HG03159 (cell line): ENCODE data around the gene SLC9A4.
A peak's percentile ranks its signal among the peaks of the same experiment; 100 is the strongest.

ENCODE experiments used
- ATAC-seq: cut with Tn5 transposase; IDR thresholded peaks from one replicate; pipeline ENCODE4 v1.9.1; 2021; ENCODE audit warnings: mild to moderate bottlenecking, moderate library complexity; ENCODE audit not compliant: unreplicated experiment

The SLC9A4 gene, protein sequence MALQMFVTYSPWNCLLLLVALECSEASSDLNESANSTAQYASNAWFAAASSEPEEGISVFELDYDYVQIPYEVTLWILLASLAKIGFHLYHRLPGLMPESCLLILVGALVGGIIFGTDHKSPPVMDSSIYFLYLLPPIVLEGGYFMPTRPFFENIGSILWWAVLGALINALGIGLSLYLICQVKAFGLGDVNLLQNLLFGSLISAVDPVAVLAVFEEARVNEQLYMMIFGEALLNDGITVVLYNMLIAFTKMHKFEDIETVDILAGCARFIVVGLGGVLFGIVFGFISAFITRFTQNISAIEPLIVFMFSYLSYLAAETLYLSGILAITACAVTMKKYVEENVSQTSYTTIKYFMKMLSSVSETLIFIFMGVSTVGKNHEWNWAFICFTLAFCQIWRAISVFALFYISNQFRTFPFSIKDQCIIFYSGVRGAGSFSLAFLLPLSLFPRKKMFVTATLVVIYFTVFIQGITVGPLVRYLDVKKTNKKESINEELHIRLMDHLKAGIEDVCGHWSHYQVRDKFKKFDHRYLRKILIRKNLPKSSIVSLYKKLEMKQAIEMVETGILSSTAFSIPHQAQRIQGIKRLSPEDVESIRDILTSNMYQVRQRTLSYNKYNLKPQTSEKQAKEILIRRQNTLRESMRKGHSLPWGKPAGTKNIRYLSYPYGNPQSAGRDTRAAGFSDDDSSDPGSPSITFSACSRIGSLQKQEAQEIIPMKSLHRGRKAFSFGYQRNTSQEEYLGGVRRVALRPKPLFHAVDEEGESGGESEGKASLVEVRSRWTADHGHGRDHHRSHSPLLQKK

DNA sequence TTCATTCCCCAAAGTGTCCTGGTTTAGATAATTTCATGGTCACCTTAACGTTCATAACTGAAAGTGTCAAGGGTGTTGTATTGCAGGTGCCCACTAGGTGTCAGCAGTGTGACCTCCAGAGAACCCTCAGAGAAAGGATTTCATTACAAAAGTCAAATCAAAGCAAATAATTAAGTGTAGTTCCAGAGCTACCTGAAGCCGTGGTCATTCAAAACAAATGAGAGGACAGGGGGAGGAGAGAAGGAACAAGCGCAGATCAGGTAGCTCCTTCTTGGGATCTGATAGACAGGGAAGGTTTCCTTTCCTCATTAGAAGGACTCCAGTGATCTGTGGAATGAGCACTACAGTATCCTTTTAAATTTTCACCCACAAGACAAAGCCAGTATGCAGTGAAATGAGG, at the start of gene SLC9A4:
SLC9A4 (plus strand) TSS at position 207 of the 400 bp plus-strand sequence. CDS start 534 bp downstream, outside the sequence.
- ATAC-seq = peak; percentile 81

DNA sequence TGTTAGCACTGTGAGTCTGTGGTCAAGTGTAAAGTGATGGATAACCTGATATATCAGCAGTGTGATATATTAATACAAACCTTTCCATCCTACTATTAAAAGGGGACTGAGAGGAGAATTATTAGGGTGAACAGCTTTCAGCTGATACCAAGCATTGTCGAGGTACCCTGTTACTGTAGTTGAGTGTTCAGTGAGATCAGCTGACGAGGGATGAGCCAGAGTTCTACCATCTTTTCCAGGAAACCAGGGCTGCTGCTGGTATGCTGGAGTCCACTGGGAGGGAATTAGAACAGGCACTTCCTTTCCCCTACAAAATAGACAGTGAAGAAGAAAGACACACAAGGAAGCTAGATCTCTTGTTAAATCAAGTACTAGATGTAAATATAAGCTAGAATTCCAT, 49.7 kb upstream of the SLC9A4 start:
- ATAC-seq = no peak

DNA sequence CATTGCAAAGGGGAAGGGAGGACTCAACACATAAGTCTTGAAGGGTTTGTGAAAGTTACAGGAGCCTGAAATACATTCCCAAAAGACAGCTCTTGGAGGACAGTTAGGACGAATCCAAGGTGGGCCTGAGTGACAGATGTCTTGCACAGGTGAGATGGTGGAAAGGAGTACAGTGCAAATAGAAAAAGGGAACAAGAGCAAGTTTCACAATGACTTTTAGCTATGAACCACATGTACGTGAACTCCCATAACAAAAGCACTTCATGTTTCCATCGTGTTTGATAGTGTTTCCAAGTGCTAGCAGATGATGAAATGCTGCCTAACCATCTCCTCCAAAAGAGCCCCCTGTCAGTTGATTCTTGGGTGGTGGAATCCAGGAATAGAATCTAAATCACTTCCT, 48.3 kb upstream of the SLC9A4 start:
- peak; percentile 89 for ATAC-seq

DNA sequence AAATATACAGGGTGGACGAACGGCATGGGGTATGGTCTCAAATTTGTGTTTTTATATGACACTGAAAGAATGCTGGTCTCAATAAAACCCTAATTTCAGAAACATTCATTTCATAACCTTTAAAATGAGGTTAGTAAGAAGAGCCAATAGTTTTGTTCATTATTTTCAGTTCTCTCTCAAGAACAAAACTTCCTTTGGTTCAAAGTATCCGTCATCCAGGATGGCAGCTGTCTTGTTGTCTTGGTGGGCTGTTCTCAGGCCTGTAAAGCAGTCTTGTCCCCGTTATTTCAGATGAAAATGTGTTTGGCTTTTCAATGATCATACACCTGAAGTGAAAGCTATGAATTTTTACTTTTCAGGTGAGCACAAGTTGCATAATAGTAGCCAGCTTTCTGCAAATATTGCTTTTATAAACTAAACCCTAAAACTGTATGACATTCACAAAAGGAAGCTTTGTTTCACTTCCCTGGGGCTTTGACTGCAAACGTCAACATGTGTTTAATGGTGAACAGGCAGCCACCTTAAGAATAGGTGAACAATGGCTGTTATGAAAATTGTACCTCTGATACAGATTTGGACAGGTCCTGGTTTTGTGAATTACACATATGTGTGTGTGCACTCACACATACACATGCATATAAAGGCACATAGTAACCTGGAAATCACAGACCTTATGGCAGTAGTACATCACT, 47.4 kb upstream of the SLC9A4 start:
- peak; percentile 37 for ATAC-seq

DNA sequence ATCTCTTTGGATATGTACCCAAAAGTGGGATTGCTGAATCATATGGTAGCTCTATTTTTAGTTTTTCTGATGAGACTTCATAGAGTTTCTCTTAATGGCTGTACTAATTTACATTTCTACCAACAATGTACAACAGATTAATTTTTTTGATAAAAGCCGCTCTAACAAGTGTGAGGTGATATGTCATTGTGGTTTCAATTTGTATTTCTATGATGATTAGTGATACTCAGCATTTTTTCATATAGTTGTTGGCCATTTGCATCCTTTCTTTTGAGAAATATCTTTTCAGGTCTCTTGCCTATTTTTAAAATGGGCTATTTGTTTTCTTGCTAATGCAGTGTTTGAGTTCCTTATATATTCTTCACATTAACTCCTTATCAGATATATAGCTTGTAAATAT, 45.8 kb upstream of the SLC9A4 start:
- no peak for ATAC-seq

DNA sequence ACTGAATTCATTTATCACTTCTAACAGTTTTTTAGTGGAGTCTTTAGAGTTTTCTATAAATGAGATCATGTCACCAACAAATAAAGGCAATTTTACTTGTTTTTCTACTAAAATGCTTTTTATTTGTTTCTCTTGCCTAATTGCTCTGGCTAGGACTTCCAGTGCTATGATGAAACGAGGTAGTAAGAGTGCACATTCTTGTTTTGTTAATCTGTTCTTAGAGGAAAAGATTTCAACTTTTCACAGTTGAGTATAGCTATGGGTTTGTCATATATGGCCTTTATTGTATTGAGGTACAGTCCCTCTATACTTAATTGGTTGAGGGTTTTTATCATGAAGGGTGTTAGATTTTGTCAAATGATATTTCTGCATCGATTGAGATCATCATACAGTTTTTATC, 44.5 kb upstream of the SLC9A4 start:
- no peak for ATAC-seq

DNA sequence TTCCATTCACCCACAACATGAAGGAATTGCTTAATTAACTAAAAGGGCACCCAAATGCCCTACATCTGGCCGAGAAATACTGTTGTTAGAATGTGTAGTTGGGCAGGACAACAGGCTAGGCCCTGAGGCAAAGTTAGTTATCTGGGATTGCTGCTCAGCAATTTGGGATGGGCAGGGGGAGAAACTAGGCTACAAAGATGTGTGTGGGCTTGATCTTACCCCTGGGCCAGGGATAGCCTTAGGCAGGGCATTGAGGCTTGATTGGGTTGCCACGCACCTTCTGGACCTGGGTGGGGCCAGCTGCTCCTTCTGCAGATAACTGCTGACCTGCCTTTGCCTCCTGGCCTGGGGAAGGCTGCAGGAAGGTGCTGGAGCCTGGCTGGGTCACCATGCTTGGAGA, 40.6 kb upstream of the SLC9A4 start:
- ATAC-seq = no peak

DNA sequence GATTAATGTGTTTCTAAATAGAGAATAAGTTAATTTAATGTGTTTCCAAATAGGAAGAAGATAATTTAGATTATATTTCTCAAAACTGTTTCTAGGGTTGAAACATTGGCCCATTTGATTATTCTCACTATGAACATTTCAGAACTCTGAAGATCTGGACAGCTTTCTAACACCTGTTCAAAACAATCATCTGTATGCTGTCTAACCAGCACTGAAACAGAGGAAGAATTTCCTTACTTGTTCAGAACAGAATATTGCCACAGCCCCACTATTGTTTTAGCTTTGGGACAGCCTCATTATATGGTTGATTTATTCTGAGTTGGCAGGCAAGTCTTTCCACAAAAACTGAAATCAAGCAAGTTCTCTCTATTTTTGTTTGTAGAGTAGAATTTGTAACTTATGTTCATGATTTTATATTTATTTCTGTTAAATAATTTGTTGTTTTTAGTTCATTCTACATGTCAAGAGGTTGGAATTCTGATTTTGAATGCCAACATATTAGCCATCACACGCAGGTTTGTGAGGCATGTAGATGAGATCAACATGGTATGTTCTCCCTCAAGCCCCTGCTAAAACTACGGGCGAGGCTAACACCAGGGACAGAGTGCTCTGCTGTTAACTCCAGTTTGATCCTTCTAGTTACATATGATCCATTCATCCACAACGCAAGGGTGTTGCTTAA, 38.9 kb upstream of the SLC9A4 start:
- ATAC-seq = no peak

DNA sequence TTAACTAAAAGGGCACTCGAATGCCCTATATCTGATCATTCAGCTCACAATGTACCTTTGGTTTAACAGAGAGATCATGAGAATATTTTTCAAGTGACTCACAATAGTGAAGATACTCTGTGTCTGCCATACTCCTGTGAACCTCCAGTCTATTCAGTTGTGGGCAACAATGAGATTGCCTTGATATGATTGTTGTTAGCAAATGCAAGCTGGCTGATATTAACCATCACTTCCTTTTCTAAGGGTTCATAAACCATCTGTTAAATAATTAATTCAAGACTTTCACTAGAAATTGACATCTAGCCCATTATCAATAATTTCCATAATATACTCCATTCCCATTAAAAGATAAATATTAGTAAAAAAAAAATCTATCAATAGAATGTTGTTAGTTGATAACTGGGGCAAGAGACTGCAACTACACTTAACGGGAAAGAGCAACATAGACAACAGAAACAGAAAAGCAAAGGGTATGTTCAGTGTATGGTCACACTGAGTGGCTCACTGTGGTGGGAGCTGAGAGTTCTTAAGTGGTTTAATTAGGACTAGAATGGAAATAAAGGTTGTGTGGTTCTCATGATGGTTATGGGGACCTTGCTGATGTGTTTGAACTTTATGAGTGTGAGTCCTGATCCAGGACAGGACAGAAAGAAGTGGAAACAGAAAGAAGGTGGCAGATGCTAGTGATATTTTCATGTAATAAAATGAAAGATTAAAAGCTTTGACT, 38.2 kb upstream of the SLC9A4 start:
- peak; percentile 65 for ATAC-seq

DNA sequence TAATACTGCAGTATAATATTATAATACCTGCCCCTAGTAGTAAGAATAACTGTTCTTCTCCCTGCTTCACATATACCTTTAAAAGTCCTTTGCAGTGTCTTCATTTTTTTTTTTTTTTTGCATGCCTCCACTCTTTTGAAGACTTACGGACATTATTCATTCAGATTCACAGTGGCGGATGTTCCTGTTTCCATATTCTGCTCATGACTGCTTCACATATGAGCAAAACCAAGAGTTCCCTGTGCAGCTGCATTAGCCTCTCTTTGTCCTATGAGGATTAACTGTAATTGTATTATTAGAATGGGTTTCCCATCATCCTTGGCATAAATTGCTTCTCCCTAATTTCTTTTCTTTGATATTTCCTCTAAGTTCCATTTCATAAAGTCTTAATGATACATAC, 37.3 kb upstream of the SLC9A4 start:
- no peak for ATAC-seq

DNA sequence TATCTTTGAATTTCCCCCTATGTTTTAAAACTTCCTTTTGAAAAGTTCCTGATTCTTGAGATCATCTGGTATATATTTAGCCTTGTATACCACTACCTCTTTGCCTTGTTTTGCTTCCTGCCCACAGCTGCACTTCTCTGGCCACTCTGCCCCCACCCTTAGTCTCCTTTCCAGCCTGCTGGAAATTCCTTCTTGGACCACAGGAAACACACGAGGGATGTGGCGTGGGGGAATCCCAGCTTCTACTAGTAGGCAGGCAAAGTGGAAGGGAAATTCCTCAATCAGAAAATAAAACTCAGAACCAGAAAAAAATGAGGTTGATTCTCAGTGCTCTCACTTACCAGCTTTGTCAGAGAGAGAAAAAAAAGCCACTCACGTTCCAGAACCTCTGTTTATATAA, 36.7 kb upstream of the SLC9A4 start:
- ATAC-seq = no peak

DNA sequence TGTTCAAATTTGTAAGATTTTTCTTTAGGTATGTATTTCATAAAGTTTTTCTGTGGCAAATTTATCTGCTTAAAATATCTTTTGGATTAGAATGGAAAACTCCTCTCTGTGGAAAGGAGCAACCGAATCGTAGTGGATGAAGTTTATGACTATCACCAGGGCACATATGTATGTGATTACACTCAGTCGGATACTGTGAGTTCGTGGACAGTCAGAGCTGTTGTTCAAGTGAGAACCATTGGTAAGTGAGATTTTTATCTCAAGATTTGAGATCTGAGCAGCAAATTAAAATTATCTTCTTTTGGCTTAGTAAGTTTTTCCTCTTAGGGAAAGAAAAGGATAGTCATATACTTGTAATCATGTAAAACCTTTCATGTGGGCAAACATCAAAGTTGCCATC, 35.9 kb upstream of the SLC9A4 start:
- no peak for ATAC-seq

DNA sequence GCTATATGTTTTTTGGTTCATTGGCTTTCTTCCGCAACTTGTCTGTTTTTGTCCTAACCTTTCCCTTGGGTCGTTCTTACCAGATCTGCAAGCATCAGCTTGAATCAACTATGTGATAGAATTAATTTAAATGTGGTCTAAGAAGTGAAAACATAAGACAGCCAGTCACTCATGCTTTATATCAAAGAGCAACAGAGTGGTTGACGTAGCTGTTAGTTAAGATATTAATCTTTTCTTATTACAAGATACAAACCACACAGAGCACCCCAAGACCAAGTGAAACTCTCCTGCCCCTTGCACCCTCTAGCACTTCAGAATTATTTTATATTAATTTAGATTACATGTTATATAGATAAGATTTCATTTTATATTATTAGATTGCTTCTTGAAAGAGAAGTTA, 34.9 kb upstream of the SLC9A4 start:
- no peak for ATAC-seq

DNA sequence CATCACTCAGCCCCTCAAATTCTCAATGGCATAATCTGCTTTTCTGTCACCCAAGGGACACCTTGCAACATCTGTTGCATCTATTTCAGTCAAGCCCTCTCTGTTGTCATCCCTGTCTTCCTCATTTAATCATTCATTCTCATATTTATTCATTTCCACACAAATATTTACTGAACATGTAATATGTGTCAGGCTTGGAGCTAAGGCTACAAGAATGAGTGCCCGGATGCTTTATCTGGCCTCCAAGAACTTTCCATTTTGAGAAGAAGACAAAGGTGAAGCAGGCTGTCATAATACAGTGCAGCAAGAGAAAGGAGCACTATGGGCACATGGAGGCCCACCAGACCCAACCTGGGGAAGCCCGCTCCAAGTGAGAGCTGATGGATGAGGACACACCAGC, 34.4 kb upstream of the SLC9A4 start:
- ATAC-seq = no peak

DNA sequence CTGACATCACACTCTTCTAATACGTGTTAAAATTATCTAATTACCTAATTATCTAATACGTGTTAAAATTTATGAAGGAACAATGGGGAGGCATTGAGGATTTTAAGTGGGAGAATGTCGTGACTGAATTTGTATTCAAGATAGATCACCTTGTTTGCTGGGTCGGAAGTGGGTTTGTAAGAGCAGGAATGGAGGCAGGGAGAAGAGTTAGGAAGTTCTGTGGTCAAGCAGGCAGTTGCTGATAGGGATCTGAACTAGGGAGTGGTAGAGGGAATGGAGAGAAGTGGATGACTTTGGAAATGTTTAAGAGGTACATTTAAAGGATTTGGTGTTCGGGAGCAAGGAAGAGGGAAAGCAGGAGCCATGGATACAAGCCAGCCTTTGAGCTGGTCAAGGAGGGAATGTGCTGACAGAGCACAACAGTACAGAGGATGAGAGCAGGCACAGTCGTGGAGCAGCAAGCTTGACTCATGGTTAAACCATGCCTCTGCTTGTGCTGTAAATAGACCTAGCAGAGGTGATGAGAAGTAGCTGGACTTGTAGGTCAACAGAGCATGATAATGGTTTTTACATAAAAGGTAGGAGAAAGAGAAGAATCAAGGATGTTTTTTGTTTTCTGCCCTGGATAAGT, 33.8 kb upstream of the SLC9A4 start:
- no peak for ATAC-seq

DNA sequence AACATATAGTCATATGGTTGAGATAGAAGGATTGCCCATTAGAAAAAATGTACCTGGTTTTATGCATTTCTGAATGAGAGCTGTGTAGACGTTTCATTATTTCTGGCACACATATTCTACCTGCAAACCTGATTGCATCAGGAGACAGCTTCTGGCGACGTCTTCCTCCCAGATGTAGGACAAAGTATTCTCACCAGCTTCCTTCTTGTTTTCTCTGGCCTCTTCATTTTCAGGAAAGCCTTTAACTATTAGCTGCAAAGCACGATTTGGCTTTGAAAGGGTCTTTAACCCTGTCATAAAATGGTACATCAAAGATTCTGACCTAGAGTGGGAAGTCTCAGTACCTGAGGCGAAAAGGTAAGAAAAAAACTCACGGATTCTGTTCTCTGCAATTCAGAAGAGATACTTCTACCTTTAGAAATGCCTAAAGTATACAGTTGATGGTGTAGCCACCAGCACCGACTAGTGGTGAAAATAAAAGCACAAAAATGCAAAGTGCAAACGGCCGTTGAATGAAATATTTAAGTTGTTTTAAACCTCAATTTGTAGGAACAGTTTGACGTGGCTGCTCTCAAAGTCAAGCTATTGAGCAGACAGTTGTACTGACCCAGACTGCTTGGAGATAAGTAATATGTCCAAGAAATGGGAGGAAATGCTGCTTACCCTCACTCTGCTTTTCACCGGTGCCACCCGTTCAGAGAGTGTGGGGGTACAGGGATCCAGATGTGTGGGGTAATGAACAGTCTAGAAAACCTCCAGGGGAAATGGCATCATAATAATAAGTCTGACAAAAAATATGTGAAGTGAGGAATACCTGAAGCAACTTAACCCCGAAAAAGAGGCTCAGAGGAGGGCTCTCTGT, 29.8 kb upstream of the SLC9A4 start:
- ATAC-seq = no peak

DNA sequence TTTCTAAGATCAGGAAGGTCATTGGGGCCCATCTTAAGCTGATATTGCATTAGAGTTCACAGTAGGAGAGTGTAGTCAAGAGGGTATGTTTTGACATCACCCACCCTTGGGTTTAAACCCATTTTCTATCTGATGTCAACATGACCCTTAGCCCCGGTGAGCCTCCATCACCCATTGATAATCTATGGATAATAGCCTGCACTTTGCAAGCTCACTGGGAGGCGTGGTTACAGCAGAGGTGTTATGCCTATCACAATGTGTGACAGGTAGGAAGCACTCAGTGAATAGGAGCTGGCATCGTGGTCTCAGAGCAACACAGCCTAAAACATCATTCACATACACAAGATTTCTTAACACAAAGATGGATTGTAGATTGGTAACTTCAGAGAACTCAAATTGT, 28.8 kb upstream of the SLC9A4 start:
- no peak for ATAC-seq

DNA sequence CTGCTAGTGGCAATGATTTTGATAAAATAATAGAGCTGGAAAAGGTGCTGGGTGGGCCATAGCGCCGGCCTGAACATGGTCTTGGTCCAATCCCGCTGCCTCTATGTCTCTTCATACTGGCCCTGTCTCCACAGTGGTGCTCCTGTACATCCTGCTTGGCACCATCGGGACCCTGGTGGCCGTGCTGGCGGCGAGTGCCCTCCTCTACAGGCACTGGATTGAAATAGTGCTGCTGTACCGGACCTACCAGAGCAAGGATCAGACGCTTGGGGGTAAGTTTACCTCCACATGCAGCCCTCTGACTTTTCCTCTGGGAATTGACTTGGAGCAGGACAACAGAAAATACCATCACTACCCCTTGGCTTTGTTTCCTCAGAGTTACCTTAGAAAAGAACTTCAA, 26.1 kb upstream of the SLC9A4 start:
- ATAC-seq = no peak

DNA sequence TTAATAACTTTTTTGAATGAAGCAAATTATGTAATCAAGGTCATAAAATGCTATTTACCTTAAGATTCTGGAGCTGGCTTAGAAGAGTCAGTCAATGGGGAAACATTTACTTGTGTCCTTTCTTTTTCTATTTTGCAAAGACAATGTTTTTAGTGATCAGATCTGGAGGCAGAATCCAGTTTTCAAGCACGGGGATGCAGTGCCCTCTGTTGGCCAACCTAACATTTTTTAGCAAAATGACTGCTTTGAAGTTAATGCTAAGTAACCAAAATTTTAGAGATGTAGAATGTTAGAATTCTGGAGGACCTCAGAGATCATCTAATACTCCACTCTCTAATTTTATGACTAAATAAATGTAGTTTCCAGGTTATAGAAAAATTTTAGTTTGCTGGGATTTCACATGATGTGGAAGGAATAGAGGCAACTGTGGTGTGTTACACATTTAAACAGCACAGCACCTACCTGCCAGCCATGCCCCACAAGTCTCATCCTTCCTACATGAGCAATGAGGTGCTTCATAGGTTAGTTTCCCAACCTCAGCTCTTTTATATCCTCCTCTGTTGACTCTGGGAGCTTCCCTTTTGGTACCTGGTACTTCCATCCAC, 23.6 kb upstream of the SLC9A4 start:
- no peak for ATAC-seq
